Measurements from ENCODE around the gene TECPR1. TPM values are rescaled to one million over a fixed set of nuclear protein-coding genes. Genes with fewer than 3 reads are reported as not detected.

Gene TECPR1
- polyA plus RNA-seq, 4 donors: 13.8 to 23.1 (median 15.5) TPM

- no peak for DNase-seq (ENCODE audit: low read depth in 4 of 4, low spot score in 3 of 4)
Observed at GRCh38 chr7:98196706-98197605, 55.1 kb downstream of the TECPR1 start.

- DNase-seq (ENCODE audit: low read depth in 4 of 4, low spot score in 3 of 4): no peak
Observed at GRCh38 chr7:98194672-98195457, 57.2 kb downstream of the TECPR1 start.

- DNase-seq (ENCODE audit: low read depth in 4 of 4, low spot score in 3 of 4): no peak
Observed at GRCh38 chr7:98194186-98194585, 57.8 kb downstream of the TECPR1 start.

- DNase-seq (ENCODE audit: low read depth in 4 of 4, low spot score in 3 of 4): no peak
Observed at GRCh38 chr7:98193474-98194180, 58.4 kb downstream of the TECPR1 start.

GRCh38 chr7:98192781-98193457 lies 59.1 kb downstream of the TECPR1 start:
- no peak for DNase-seq (ENCODE audit: low read depth in 4 of 4, low spot score in 3 of 4)

GRCh38 chr7:98191668-98192431 lies 60.2 kb downstream of the TECPR1 start:
- no peak for DNase-seq (ENCODE audit: low read depth in 4 of 4, low spot score in 3 of 4)

- no peak for DNase-seq (ENCODE audit: low read depth in 4 of 4, low spot score in 3 of 4)
Observed at GRCh38 chr7:98189559-98189958, 62.5 kb downstream of the TECPR1 start.

GRCh38 chr7:98187138-98187502 lies 64.9 kb downstream of the TECPR1 start:
- no peak for DNase-seq (ENCODE audit: low read depth in 4 of 4, low spot score in 3 of 4)

GRCh38 chr7:98186452-98187137 lies 65.4 kb downstream of the TECPR1 start:
- no peak for DNase-seq (ENCODE audit: low read depth in 4 of 4, low spot score in 3 of 4)

GRCh38 chr7:98185101-98185500 lies 66.9 kb downstream of the TECPR1 start:
- DNase-seq (ENCODE audit: low read depth in 4 of 4, low spot score in 3 of 4): no peak

GRCh38 chr7:98180751-98181150 lies 71.3 kb downstream of the TECPR1 start:
- no peak for DNase-seq (ENCODE audit: low read depth in 4 of 4, low spot score in 3 of 4)

- DNase-seq (ENCODE audit: low read depth in 4 of 4, low spot score in 3 of 4): no peak
Observed at GRCh38 chr7:98178762-98179490, 73.1 kb downstream of the TECPR1 start.

- no peak for DNase-seq (ENCODE audit: low read depth in 4 of 4, low spot score in 3 of 4)
Observed at GRCh38 chr7:98178321-98178720, 73.7 kb downstream of the TECPR1 start.

- no peak for DNase-seq (ENCODE audit: low read depth in 4 of 4, low spot score in 3 of 4)
Observed at GRCh38 chr7:98177553-98177952, 74.5 kb downstream of the TECPR1 start.

GRCh38 chr7:98175260-98175940 lies 76.6 kb downstream of the TECPR1 start:
- DNase-seq (ENCODE audit: low read depth in 4 of 4, low spot score in 3 of 4): no peak

- no peak for DNase-seq (ENCODE audit: low read depth in 4 of 4, low spot score in 3 of 4)
Observed at GRCh38 chr7:98174334-98175259, 77.4 kb downstream of the TECPR1 start.

GRCh38 chr7:98171449-98171848 lies 80.6 kb downstream of the TECPR1 start:
- no peak for DNase-seq (ENCODE audit: low read depth in 4 of 4, low spot score in 3 of 4)
